Measurements from ENCODE around the gene UQCC3. TPM values are rescaled to one million over a fixed set of nuclear protein-coding genes. Genes with fewer than 3 reads are reported as not detected.

The UQCC3 gene
- total RNA-seq, 4 donors from 2014 or later: 4.2 to 10.9 (median 8.7) TPM

DNA sequence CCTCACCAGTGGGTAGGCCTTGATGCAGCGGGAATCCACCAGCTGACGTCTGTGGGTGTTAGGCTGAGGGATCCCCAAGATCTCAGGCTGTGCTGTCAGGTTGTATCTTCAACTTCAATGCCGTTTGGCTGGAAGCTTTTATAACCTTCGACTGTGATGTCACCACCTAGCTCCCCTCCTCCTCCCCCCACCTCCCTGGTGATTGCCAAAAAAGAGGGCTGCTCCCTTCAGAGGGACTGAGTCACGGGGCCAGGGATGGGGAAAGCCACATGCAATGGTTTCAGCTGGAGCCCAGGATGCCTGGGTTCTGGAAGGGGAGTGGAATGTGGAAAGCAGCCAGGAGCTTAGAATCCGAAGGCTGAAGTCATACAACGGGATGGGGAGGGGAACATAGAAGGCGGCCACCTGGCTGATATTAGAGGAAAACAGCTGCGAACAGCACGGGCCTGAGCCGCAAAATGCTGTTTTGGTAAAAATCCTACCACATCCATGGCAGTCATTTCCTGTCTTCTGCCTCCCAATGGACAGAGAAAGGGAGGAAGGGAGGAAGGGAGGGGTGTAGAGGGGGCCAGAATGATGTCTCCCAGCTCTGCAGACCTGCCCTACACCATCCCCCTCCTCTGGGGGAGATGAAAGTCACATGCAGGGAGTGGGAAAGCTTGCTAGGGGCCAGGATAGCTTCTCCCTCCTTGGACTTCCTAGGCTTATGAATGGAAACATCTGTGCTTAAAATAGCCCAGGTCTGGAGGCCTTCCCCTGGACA is 18.1 kb downstream of the UQCC3 start, which contains the start of gene LRRN4CL:
Gene LRRN4CL (minus strand): TSS at position 110 of the 763 bp plus-strand sequence. CDS start 1,022 bp downstream, outside the sequence.
- TF ChIP-seq, protein P1, sequence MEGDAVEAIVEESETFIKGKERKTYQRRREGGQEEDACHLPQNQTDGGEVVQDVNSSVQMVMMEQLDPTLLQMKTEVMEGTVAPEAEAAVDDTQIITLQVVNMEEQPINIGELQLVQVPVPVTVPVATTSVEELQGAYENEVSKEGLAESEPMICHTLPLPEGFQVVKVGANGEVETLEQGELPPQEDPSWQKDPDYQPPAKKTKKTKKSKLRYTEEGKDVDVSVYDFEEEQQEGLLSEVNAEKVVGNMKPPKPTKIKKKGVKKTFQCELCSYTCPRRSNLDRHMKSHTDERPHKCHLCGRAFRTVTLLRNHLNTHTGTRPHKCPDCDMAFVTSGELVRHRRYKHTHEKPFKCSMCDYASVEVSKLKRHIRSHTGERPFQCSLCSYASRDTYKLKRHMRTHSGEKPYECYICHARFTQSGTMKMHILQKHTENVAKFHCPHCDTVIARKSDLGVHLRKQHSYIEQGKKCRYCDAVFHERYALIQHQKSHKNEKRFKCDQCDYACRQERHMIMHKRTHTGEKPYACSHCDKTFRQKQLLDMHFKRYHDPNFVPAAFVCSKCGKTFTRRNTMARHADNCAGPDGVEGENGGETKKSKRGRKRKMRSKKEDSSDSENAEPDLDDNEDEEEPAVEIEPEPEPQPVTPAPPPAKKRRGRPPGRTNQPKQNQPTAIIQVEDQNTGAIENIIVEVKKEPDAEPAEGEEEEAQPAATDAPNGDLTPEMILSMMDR (IDR thresholded peaks at IDR 0.05; ENCODE audit: low read depth): no peak

GRCh38 chr11:62694455-62695167 is 23.1 kb downstream of the UQCC3 start:
- TF ChIP-seq, protein P1 (IDR thresholded peaks at IDR 0.05; ENCODE audit: low read depth): no peak

DNA sequence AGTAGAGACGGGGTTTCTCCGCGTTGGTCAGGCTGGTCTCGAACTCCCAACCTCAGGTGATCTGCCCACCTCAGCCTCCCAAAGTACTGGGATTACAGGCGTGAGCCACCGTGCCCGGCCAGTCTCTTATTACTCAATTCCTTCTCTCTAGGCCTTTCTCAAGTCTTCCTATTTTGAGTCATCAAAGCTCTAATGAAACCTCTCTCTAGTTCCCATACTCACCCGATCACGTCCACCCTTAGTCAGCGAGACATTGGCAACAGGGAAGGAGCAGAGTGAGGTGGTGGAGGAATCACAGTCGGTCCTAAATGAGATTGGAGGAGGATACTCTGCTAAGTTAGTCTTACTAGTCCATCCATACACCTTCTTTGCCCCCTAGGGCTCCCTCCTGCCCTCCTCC is 30.8 kb downstream of the UQCC3 start:
- TF ChIP-seq, protein P1 (IDR thresholded peaks at IDR 0.05; ENCODE audit: low read depth): no peak

GRCh38 chr11:62705413-62705812 is 33.9 kb downstream of the UQCC3 start:
- TF ChIP-seq, protein P1 (IDR thresholded peaks at IDR 0.05; ENCODE audit: low read depth): no peak

GRCh38 chr11:62705880-62706849 is 34.7 kb downstream of the UQCC3 start:
- TF ChIP-seq, protein P1 (IDR thresholded peaks at IDR 0.05; ENCODE audit: low read depth): no peak

DNA sequence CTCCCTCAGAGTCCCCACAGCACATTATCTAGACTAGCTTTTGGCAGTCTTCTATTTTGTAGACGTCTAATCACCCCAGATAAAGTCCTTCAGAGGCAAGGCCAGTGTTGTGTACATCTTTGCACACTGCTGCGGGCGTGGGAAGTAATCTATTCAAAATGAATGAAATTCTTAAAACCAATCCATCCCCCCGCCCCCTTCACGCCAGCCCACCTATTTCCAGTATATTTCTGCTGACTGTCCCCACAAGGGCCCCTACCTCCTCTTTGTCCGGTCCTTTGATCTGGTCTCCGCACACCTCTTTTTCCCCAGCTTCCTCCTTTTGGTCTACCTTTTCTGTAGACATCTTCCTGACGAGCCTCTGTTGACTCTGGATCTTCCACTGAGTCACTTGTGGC is 35.4 kb downstream of the UQCC3 start:
- TF ChIP-seq, protein P1 (IDR thresholded peaks at IDR 0.05; ENCODE audit: low read depth): no peak

All from subcutaneous adipose tissue (tissue), 4 donors.